ENCODE data around the gene FKBP3.

DNA sequence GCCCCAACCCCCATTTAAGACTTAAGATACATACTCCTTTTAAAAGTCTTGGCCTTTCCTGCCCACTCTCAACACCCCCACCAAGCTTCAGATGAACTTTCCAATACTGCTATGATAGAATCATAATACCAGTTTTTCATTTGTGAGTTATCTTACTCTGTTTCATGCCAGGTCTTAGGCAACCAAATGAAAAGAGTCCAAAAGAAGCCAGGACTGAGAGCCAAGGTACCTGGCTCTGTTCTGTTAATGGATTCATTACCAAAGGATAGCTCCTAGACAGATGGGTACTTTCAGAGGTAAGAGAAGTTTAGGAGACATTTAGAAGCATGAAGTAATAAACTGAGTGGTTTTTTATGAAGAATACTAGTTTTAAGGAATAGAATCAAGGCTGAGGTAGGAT lies 35.6 kb upstream of the FKBP3 start:
- TF ChIP-seq POLR2A (IDR thresholded peaks at IDR 0.05) = no peak
- TF ChIP-seq, protein P1, sequence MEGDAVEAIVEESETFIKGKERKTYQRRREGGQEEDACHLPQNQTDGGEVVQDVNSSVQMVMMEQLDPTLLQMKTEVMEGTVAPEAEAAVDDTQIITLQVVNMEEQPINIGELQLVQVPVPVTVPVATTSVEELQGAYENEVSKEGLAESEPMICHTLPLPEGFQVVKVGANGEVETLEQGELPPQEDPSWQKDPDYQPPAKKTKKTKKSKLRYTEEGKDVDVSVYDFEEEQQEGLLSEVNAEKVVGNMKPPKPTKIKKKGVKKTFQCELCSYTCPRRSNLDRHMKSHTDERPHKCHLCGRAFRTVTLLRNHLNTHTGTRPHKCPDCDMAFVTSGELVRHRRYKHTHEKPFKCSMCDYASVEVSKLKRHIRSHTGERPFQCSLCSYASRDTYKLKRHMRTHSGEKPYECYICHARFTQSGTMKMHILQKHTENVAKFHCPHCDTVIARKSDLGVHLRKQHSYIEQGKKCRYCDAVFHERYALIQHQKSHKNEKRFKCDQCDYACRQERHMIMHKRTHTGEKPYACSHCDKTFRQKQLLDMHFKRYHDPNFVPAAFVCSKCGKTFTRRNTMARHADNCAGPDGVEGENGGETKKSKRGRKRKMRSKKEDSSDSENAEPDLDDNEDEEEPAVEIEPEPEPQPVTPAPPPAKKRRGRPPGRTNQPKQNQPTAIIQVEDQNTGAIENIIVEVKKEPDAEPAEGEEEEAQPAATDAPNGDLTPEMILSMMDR (IDR thresholded peaks at IDR 0.05) = no peak
